Upper lobe of left lung (tissue), 6 donors: ENCODE results near the gene SAPCD1. TPM values are rescaled to one million over a fixed set of nuclear protein-coding genes. Genes with fewer than 3 reads are reported as not detected.

Experiments used
- ATAC-seq, 2 donors: fragments of 200-7000 bp; cut with Tn5 transposase; one replicate each; pipeline ENCODE4 v1.9.1; 2022; ENCODE audit warnings: mild to moderate bottlenecking in 2 of 2, moderate library complexity in 2 of 2; ENCODE audit not compliant: low FRiP score in 2 of 2
- DNase-seq, 2 donors: peaks; one replicate each; pipeline ENCODE4 v3.0.0-alpha.2; 2019 to 2020
- H3K27ac ChIP-seq, 4 donors: fragments of 200-600 bp; sonication (generic); one replicate each; pipeline ENCODE4 v1.5.1; 2016 to 2019
- H3K27me3 ChIP-seq, 4 donors: fragments of 200-600 bp; sonication (generic); one replicate each; pipeline ENCODE4 v1.5.1; 2017 to 2019
- H3K36me3 ChIP-seq, 4 donors: fragments of 200-600 bp; sonication (generic); one replicate each; pipeline ENCODE4 v1.5.1; 2016 to 2019
- H3K4me1 ChIP-seq, 4 donors: fragments of 200-600 bp; sonication (generic); one replicate each; pipeline ENCODE4 v1.5.1; 2018 to 2019
- H3K4me3 ChIP-seq, 4 donors: fragments of 200-600 bp; sonication (generic); one replicate each; pipeline ENCODE4 v1.5.1; 2017 to 2019; ENCODE audit warnings: mild to moderate bottlenecking in 2 of 4, moderate library complexity in 1 of 4
- H3K9me3 ChIP-seq, 4 donors: fragments of 200-600 bp; sonication (generic); one replicate each; pipeline ENCODE4 v1.5.1; 2018 to 2019
- CTCF ChIP-seq, 6 experiments: fragments of 450-650 bp in 4 of 6; fragments of 200-600 bp in 2 of 6; sonication (generic) in 2 of 6; IDR thresholded peaks; one replicate each; pipeline ENCODE4 v1.5.1; 2016 to 2019; ENCODE audit warnings: antibody characterized with exemption in 6 of 6
- EP300 ChIP-seq, 4 donors: sonication (generic); formaldehyde crosslinking; IDR thresholded peaks; one replicate each; pipeline ENCODE4 v1.5.1; 2017; ENCODE audit warnings: antibody characterized with exemption in 4 of 4, control low read depth in 2 of 4
- POLR2A ChIP-seq, 4 donors: fragments of 450-650 bp; IDR thresholded peaks; one replicate each; pipeline ENCODE4 v1.5.1; 2016 to 2017; ENCODE audit warnings: antibody characterized with exemption in 4 of 4, mild to moderate bottlenecking in 2 of 4
- POLR2AphosphoS5 ChIP-seq, 2 donors: sonication (generic); formaldehyde crosslinking; IDR thresholded peaks; one replicate each; pipeline ENCODE4 v1.5.1; 2017; ENCODE audit warnings: antibody characterized with exemption in 2 of 2
- WGBS, 2 donors: methylation state at CpG; one replicate each; pipeline ENCODE4 v1.1.5; 2017 to 2018; 5-methylcytosine and 5-hydroxymethylcytosine counted together
- total RNA-seq, 6 donors: library from RNA; depleted of rRNA in 4 of 6; stranded (reverse); fragments of >200 nt in 4 of 6; gene quantifications; one replicate each; pipeline versions ENCODE4 v1.1.0 to v1.2.1, GENCODE V29; 2016 to 2021
- donor health status: DM: no; HTN: no; CAD: no; lungs with moderate emphysema.
- donor health status: DM: no; HTN: yes; CAD: no; lungs with severe emphysema.

SAPCD1 gene
- total RNA-seq, 6 donors from 2014 or later, result 1.1 to 15.7 (median 5.3) TPM

GRCh38 chr6:31737315-31737990, 25.0 kb upstream of the SAPCD1 start:
- Histone ChIP-seq H3K4me3 (peak overlapping the region in 2 of 4 donors; percentile 68 to 93), H3K4me1 (peaks cover 54 to 70% (median 59%) of the 10 kb centered on the region in 4 donors)
- 31 to 34% methylated on average over 7 of the region's 7 CpGs for WGBS, 2 donors

GRCh38 chr6:31737991-31738979, 24.2 kb upstream of the SAPCD1 start:
- peak in 1 of 2 donors; percentile 87 for DNase-seq
- Histone ChIP-seq H3K27ac (peak overlapping the region; percentile 90 to 99 (median 98)), H3K4me1 (peaks cover 48 to 61% (median 55%) of the 10 kb centered on the region in 4 donors), H3K36me3 (peaks cover 3 to 11% (median 9%) of the 10 kb centered on the region in 4 donors), H3K4me3 (peak overlapping the region in 1 of 4 donors; percentile 12), H3K27me3 (no peaks in the 10 kb centered on the region), H3K9me3 (no peaks in the 10 kb centered on the region)
- peak in 1 of 2 donors; percentile 43 for ATAC-seq
- WGBS, 2 donors, result 8 to 11% methylated on average over 6 of the region's 6 CpGs
- TF ChIP-seq POLR2AphosphoS5 (IDR thresholded peaks at IDR 0.05) (peak; percentile 65 to 79), EP300 (IDR thresholded peaks at IDR 0.05) (no peak), POLR2A (IDR thresholded peaks at IDR 0.05) (peak in 1 of 4 donors; percentile 54), CTCF (IDR thresholded peaks at IDR 0.05) (peak in 4 of 6 experiments; percentile 12 to 49 (median 30))

More at GRCh38 chr6:31737315-31737990, 25.0 kb upstream of the SAPCD1 start:
- no peaks in the 10 kb centered on the region for H3K27me3 ChIP-seq
- H3K36me3 ChIP-seq, result peaks cover 9 to 19% (median 18%) of the 10 kb centered on the region in 4 donors
- DNase-seq (peak in 1 of 2 donors; percentile 38), ATAC-seq (no peak)
- peak overlapping the region; percentile 90 to 99 (median 98) for H3K27ac ChIP-seq
- H3K9me3 ChIP-seq, result no peaks in the 10 kb centered on the region
- TF ChIP-seq EP300 (IDR thresholded peaks at IDR 0.05) (no peak), POLR2A (IDR thresholded peaks at IDR 0.05) (no peak), CTCF (IDR thresholded peaks at IDR 0.05) (no peak), POLR2AphosphoS5 (IDR thresholded peaks at IDR 0.05) (no peak)

GRCh38 chr6:31739639-31740396, 22.6 kb upstream of the SAPCD1 start, which contains the start of gene MSH5:
TSS of gene MSH5 (plus strand) at chr6:31740005. CDS start at chr6:31740467, 462 bp downstream.
- TF ChIP-seq POLR2AphosphoS5 (IDR thresholded peaks at IDR 0.05) (peak; percentile 71 to 79), POLR2A (IDR thresholded peaks at IDR 0.05) (peak in 2 of 4 donors; percentile 36 to 81), EP300 (IDR thresholded peaks at IDR 0.05) (no peak)
- peak within 1 kb of the TSS; percentile 77 to 95 (median 80) for H3K4me3 ChIP-seq
- H3K4me1 ChIP-seq, result peaks cover 36 to 46% (median 40%) of the 10 kb centered on the region in 4 donors
- no peaks in the 10 kb centered on the region for H3K27me3 ChIP-seq
- peak within 1 kb of the TSS; percentile 82 to 99 (median 94) for H3K27ac ChIP-seq
- ATAC-seq (peak; percentile 95), DNase-seq (peak; percentile 99 to 100)
- no peaks in the 10 kb centered on the region for H3K36me3 ChIP-seq
- no peaks in the 10 kb centered on the region for H3K9me3 ChIP-seq
- WGBS, 2 donors, result 0% methylated on average over 32 to 50 of the region's 58 CpGs

- Histone ChIP-seq H3K27me3 (no peaks in the 10 kb centered on the region), H3K9me3 (no peaks in the 10 kb centered on the region), H3K27ac (peak overlapping the region; percentile 68 to 99 (median 78)), H3K4me3 (peak overlapping the region; percentile 77 to 95 (median 80)), H3K36me3 (no peaks in the 10 kb centered on the region), H3K4me1 (peaks cover 36 to 40% (median 39%) of the 10 kb centered on the region in 4 donors)
- TF ChIP-seq EP300 (IDR thresholded peaks at IDR 0.05), result no peak
- no peak for TF ChIP-seq POLR2A (IDR thresholded peaks at IDR 0.05)
- no peak for TF ChIP-seq CTCF (IDR thresholded peaks at IDR 0.05)
- TF ChIP-seq POLR2AphosphoS5 (IDR thresholded peaks at IDR 0.05), result no peak
- DNase-seq, result peak; percentile 52 to 82
- WGBS, 2 donors, result 16 to 19% methylated on average over 29 of the region's 29 CpGs
- peak; percentile 14 to 16 for ATAC-seq
Measured at GRCh38 chr6:31740397-31741223, 21.8 kb upstream of the SAPCD1 start.
